ENCODE data around the gene OR5M8.

Gene OR5M8

DNA sequence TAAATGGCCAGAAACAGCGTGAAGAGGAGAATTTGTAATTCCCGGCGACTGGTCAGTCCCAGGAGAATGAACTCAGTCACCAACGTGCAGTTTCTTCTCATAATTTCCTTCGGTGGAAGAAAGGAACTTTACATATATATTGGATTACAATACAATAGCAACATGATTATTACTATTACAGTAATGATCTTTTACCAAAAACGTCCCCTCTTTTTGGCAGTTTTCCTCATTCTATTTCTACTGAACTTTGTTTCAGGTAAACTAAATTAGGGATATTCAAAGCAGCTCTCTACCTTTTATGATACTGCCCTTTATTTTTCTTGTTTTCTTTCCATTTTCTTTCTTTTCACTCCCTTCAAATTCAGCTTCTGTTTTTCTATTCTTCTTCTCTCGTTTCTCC is at the start of gene OR5M8:
Gene OR5M8, minus strand, starts transcription at position 101 of the 400 bp plus-strand sequence. Its CDS starts 0 bp downstream, at position 101.
- DNase-seq (ENCODE audit: low read depth): no peak

DNA sequence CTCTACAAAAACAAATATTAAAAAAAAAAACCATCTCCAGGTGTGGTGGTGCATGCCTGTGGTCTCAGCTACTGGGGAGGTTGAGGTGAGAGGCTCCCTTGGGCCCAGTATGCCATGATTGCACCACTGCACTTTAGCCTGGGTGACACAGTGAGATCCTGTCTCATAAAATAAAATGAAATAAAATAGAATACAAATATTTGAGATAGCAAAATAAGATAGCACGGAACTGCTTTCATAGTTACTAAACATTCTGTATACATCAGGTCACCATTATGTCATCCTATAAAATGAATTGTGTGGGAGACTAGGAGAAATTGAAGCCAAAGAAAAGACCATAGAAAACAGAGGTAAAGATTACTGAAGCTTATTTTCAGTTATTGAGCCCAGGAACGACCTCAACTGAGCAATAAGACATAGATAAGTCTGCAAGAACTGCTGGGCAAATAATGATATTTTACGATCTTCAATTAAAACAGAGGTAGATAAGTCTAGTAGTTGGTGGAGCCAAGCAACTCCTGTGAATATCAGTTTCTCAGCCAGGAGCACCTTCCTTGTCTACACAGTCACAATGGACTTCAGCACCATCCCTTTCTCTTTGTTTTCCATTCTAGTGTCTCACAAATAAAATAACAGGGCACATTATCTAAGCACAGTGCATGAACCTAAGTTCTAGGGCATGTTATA is 42.0 kb upstream of the OR5M8 start:
- no peak for DNase-seq (ENCODE audit: low read depth)

DNA sequence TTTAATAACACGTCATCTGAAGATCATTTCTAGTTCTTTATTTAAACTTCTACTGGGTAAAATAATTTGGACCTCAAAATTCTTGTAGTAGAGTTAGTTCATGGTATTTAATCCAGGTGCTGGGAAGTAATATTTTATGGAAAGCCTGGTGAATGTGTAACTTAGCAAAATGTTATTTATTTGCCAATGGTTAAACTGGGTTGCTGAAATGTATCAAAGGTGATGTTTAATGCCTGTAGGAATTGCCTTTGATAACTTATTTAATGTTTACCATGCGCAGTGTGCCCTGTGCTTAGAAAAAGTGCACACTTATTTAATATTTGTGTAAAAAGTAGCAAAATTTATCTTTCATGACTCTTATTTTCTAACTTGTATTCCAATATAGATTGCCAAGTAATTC is 40.7 kb upstream of the OR5M8 start:
- DNase-seq (ENCODE audit: low read depth): no peak

GRCh38 chr11:56522008-56522407 is 30.8 kb upstream of the OR5M8 start:
- DNase-seq (ENCODE audit: low read depth): no peak

DNA sequence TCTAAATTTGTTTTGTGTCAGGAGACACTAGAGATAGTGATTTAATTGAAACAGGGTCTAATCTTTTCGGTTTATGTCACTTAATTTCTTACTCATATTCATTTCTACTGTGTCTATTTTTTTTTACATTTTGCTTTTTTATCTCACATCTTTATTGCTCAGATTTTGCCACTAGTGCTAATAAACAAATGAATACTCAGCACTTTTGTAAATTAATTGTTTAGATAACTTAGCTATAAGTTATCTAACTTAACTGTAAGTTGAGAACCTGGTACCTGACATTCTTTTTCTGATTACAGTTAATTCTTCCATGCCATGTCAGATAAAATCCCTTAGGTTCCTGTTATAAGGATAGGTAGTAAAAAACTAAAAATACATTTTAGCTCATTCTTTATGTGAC is 22.1 kb upstream of the OR5M8 start:
- DNase-seq (ENCODE audit: low read depth): no peak

- no peak for DNase-seq (ENCODE audit: low read depth)
These were observed 18.3 kb upstream of the OR5M8 start for GRCh38 chr11:56509439-56509838.

DNA sequence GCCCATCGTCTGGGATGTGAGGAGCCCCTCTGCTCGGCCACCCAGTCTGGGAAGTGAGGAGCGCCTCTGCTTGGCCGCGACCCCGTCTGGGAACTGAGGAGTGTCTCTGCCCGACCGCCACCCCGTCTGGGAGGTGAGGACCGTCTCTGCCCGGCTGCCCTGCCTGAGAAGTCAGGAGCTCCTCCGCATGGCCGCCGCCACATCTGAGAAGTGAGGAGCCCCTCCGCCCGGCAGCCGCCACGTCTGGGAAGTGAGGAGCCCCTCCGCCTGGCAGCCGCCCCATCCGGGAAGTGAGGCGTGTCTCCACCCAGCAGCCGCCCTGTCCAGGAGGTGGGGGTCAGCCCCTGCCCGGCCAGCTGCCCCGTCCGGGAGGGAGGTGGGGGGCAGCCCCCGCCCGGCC is 5.8 kb upstream of the OR5M8 start:
- no peak for DNase-seq (ENCODE audit: low read depth)

DNA sequence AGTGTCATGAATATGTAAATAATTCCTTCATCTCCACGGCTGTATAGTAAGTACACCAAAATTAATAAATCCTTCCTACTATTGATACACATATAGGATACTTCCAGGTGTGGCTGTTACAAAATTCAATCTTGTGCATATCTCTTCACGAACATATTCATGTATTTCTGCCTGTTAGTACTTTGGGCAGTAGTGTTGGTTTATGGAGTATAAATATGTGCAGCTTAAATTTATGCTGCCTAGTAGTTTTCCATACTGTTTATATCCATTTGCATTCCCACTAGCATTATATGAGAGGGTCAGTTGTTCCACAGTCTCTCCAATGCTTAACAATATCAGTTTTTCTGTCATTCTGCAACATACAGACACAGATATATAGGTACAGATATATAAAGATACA is 3.9 kb upstream of the OR5M8 start:
- no peak for DNase-seq (ENCODE audit: low read depth)

DNA sequence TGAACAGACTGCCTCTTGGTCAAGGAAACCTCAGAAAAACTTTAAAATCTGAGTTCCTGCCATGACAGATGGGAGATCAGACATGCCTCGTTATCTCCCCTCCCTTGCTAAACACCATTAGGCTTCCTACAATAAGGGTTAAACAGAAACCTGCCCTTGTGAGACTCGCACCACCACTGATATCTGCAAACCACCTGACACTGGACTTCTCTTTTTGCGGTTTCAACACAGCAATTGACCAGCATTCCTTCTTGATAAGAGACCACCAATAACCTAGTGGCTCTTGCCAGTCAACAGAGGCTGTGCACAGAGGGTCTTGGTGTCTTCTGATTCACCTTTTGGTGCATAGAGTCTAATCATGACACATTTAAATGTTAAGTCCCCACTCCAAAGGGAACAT is 4.4 kb downstream of the OR5M8 start:
- no peak for DNase-seq (ENCODE audit: low read depth)

DNA sequence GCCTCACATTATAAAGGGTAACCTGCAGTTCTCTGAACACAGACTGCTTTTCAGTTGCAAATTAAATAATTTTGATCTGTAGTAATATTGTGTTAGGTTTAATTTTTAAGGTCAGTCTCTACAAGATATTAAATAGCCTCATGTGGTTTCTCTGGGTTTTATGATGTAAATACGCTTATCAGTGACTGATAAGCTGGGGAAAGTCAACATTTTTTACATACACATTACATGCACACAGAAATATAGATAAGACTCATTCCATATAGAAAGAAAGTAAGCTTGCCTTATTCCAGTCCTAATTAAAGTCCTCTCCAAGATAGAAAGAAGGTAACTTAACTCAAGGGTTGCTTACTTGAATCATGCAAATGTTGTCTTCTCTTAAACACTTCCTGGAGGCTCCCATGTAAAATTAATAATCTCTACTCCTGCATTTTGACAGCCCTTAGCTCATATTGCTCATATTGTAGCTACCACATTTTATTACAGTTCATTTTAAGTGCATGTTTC is 16.4 kb downstream of the OR5M8 start:
- no peak for DNase-seq (ENCODE audit: low read depth)

- DNase-seq (ENCODE audit: low read depth): no peak
These were observed 17.9 kb downstream of the OR5M8 start, which contains the start of gene OR5M3 for GRCh38 chr11:56473252-56473651. TSS of gene OR5M3 (minus strand) at chr11:56473352. CDS start at chr11:56470497, 2,855 bp downstream.

DNA sequence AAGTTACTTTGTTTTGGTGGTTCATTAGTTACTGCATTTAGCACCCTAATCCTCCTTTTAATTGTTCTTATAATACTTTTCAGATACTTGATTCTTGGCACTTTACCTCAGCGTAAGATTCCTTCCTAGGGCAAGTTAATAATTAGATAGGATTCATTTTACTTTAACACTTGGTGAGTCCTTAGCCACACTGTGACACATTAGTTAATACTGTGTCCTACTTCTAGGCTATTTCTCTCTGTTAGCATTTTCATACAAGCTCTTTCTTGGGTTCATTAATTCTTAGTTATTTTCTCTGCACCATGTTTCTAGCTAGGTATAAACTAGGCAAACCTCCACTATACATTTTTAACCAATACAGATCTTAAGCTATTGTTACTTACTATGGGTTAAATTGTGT is 34.1 kb downstream of the OR5M8 start:
- no peak for DNase-seq (ENCODE audit: low read depth)

DNA sequence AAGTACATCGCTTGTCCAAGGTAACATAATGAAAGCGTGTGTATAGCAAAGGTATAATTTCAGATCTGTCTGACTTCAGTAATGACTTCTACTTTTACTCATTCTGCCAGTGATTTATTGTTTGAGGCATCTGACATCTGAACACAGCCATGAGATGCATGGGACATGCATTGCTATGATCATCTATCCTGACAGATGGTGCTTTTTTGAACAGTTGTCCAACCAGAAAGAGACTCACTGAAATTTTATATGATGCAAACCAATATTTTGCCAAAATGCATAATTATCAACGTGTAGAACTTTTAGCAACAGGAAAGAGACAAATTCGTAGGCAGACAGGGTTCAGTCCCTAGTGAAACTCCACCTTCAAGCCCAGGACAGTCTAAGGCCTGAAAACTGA is 37.6 kb downstream of the OR5M8 start:
- DNase-seq (ENCODE audit: low read depth): no peak
